GM19395 (cell line): ENCODE results near the gene NUP107.
A peak's percentile ranks its signal among the peaks of the same experiment; 100 is the strongest.

ENCODE experiments used
- ATAC-seq: cut with Tn5 transposase; IDR thresholded peaks from one replicate; pipeline ENCODE4 v1.9.1; 2021; ENCODE audit warnings: mild to moderate bottlenecking, moderate library complexity; ENCODE audit not compliant: unreplicated experiment

NUP107 gene

GRCh38 chr12:68771223-68771925 lies 84.6 kb downstream of the NUP107 start:
- ATAC-seq, result no peak

DNA sequence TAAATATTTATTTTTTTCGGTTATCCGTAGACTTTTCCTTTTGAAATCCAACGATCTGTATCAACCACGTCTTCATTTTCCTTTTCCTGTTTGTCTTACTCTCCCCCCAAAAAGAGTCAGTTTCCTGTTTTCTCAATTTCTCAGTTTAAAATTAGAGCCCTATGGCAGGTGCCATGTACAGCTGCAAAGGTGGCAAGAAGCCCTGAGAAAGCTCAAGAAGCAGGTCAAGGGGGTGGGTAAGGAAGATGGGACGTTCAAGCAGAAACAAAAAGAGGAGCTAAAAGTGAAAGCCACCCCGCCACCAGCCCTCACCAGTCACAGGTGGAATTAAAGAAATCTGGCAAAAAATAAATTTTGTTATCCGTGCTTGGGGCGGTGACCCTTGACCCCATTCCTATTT lies 85.9 kb downstream of the NUP107 start:
- ATAC-seq, result no peak

DNA sequence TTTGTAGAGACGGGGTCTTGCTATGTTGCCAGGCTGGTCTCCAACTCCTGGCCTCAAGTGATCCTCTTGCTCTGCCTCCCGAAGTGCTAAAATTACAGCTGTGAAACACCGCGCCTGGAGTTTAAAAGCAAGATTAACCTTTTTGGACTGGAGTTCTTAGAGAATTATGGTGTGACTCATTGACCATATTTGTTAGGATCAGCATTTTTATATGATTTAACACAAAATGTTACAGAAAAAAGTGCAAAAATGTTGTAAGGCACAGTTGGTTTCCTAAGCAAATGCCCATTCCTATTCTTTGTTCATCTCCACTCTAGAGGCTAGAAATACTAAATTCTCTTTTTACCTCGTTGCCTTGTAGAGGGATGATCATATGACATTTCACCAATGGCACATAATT lies 86.8 kb downstream of the NUP107 start:
- ATAC-seq, result no peak

DNA sequence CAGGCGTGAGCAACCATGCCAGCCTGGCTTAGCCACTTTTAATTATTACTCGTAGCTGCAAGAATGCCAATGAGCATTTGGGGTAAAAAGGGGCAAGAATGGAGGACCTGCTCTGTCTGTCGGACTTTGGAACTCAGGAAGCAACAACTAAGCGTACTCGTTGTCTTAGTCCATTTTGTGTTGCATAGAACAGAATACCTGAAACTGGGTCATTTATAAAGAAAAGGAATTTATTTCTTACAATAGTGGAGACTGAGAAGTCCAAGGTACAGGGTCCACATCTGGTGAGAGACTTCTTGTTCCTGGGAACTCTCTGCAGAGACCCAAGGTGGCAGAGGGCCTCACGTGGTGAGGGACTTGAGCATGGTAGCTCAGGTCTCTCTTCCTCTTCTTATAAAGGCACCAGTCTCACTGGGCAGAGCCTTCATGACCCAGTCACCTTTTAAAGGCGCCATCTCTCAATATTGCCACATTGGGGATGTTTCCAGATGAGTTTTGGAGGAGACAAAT lies 88.4 kb downstream of the NUP107 start:
- ATAC-seq, result no peak

DNA sequence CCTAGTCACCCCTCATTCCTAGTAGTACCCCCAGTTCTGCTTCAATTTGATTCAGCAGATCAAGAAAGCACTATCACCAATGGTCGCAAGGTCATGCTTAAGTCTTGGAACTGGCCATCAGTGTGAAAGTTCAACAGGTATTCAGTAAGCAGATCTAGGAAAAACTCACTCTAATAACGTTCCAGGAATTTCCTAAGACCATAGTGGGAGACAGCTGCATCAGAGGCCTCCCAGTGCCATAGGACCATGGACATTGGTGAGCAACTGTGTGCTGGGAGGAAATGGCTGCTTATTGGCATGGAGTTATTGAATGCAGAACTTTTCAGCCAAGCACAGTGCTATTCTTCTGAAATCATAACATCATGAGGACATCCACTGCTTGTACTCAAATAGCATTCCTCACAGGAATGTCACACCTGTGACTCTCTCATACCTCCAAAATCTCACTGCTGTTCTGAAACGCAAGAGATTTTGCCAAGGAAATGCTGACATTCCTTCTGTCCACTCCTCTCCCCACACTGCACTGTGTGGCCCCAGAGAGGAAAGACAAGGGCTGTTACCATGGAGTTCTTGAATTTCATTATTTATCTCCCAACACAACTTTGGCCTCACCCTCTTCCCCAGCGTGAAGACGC lies 90.3 kb downstream of the NUP107 start:
- ATAC-seq, result no peak

GRCh38 chr12:68779280-68779679 lies 92.5 kb downstream of the NUP107 start:
- no peak for ATAC-seq

DNA sequence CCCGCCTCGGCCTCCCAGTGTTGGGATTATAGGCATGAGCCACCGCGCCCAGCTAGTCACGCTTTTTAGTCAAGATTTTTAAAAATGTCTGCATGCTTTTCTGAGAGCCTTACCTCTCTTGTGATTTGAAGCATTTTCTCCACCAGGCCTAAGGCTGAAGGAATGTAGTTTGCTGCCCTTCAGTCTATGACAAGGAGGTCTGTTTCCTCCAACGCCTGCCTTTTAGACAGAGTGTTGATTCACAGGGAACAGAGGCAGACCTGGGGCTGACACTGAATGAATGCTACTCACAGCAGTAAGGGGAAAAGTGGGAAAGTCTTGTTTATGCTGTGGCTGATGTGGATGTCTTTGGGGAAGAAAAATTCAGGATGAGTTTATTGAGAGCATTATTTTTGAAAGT lies 94.0 kb downstream of the NUP107 start:
- no peak for ATAC-seq

- no peak for ATAC-seq
These were observed 95.0 kb downstream of the NUP107 start for GRCh38 chr12:68781728-68782127.

GRCh38 chr12:68784015-68784414 lies 97.2 kb downstream of the NUP107 start:
- no peak for ATAC-seq

DNA sequence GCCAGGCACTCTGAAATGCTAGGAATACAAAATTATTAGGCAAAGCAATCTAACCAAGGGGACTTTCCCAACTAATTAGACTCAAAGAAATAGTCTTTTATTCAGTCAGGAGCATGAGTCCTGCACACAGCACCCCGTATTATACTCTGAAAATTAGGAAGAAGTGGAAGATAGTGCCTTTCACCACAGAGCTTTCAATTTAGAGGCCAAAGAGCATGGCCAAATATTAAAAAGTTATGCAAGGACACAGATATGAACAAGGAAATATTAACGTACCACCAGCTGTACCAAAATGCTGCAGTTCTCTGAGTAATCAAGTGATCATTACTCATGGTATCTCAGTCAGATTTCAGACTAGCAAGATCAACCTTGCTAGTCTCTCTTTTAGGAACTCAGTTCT lies 98.6 kb downstream of the NUP107 start:
- no peak for ATAC-seq

DNA sequence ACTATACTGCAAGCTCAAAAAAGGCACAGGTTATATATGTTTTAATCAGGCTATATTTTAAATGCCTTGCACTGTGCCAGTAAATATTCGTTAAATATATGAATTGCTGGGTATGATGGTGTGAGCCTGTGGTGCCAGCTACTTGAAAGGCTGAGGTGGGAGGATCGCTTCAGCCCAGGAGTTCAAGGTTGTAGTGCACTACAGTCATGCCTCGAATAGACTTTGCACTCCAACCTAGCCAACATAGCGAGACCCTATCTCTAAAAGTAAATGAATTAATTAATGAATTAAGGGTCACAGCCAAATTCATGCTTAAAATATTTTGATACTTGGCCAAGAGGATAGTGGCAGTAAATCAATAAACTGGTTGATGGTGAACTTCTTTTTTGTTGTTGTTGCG lies 99.0 kb downstream of the NUP107 start:
- ATAC-seq, result no peak

GRCh38 chr12:68786929-68787328 lies 100.2 kb downstream of the NUP107 start:
- no peak for ATAC-seq

- no peak for ATAC-seq
These were observed 101.9 kb downstream of the NUP107 start for GRCh38 chr12:68788554-68789143.

GRCh38 chr12:68789144-68789878 lies 102.5 kb downstream of the NUP107 start:
- ATAC-seq, result no peak

DNA sequence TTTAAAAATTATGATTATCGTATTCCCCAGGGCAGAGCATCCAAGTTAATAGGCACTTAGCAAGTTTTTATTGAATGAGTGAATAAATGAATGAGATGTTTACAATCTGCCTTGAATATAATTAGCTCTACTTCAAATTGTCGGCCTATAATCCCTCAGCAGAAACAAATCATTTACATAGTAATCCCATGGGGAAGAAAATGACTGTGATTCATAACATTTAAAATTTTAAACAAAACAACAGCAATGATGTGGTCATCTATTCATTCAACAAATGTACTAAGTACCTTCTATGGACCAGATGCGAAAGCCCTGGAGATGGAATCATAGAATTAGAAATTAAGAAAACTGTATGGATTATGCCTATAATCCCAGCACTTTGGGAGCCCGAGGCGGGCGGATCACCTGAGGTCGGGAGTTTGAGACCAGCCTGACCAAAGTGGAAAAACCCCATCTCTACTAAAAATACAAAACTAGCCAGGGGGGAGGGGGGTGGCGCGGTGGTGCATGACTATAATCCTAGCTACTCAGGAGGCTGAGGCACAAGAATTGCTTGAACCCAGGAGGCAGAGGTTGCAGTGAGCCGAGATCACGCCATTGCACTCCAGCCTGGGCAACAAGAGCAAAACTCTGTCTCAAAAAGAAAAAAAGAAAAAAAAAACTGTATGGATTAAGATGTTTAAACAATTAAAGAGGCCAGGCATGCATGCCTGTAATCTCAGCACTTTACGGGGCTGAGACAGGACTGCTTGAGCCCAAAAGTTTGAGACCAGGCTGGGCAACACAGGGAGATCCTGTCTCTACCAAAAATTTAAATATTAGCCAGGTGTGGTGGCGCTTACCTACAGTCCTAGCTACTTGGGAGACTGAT lies 103.5 kb downstream of the NUP107 start:
- ATAC-seq, result no peak

- no peak for ATAC-seq
These were observed 104.1 kb downstream of the NUP107 start for GRCh38 chr12:68790952-68791234.

DNA sequence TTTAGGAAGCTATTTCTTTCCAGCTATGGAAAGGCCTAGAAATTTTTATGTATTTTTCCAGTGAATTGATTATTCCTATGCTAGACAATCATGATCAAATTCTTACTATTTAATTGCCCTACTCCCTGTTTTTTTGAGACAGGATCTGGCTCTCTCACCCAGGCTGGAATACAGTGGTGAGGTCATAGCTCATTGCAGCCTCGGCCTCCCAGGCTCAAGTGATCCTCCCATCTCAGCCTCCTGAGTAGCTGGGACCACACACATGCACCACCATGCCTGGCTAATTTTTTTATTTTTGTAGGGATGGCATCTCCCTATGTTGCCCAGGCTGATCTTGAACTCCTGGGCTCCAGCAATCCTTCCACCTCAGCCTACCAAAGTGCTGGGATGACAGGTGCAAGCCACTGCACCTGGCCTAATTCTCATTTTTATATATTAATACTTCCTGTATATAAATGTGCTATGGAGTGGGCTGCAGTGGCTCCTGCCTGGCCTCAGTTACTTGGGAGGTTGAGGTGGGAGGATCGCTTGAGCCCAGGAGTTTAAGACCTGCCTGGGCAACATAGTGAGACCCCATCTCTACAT lies 105.2 kb downstream of the NUP107 start:
- no peak for ATAC-seq

DNA sequence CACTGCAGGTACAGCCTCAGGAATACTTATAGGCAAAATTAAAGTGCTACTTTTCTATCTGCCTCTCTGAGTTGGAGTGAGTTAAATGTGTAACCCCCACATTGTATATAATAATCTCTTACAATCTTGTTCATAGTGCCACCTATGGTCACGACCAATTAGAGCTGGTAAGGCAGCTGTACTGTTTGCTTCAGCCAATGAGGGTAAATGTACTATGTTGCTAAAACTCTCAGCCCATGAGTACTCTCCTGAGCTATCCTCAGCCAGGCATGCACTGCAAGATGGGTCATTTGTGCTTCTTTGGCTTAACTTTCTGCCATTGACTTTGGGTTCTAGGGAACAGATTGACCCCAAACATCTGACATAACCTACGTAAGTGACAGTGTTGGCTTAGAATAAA lies 106.2 kb downstream of the NUP107 start:
- ATAC-seq, result peak; percentile 89

DNA sequence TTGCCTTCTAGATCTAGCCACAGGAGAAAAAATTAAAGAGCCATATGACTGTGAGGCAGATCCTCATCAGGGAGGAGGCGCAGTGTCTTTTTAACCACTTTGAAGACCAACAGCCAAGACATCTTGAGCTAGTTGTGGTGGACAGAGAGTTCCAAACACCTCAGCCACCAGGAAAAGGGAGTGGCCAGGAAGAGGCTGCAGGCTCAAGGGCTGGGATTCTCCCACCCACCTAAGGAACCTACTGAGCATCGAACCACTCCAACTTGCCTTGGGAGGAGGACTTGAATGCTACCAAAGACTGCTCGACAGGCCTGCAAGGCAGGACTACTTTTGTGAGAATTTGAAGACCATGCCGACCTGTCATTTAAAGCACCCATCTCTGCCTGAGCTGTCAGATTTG lies 106.7 kb downstream of the NUP107 start:
- ATAC-seq, result no peak

GRCh38 chr12:68793975-68794652 lies 107.3 kb downstream of the NUP107 start:
- no peak for ATAC-seq
